SK-N-MC (cell line): ENCODE data around the gene RICTOR.

Experiments
- EZH2 ChIP-seq: fragments of 200-600 bp; sonication (generic); IDR thresholded peaks from one replicate; pipeline ENCODE4 v1.6.1; 2017; ENCODE audit warnings: antibody characterized with exemption
- POLR2AphosphoS5 ChIP-seq: IDR thresholded peaks from 2 replicates; pipeline ENCODE4 v1.6.1; 2012; ENCODE audit warnings: mild to moderate bottlenecking, low read depth, low read length, borderline replicate concordance

DNA sequence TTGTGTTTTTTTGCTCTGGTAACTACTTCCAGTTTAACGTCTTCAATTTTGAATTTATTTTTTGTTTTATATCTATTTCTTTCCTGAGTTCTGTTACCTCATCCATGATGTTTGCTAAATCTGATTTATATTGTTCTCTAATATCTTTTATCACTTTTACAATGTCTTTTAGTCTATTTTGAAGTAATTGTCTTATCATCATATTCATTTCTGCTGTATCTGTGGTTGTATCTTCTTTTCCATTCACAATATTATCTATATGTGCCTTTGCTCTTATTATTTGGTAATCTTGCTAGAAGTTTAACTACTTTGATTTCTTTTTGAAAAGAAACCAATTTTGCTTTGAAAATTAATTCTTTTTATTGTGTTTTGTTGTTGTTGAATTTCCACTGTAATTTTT is 184.8 kb downstream of the RICTOR start:
- TF ChIP-seq EZH2 (no peak), POLR2AphosphoS5 (no peak)
